Stomach (tissue), 4 donors: Measurements from ENCODE around the gene ACADSB.

Source experiments
- POLR2A ChIP-seq, 4 donors: fragments of 450-650 bp; IDR thresholded peaks; one replicate each; pipeline ENCODE4 v1.6.1; 2016; ENCODE audit warnings: antibody characterized with exemption in 4 of 4, control low read depth in 2 of 4, mild to moderate bottlenecking in 1 of 4, moderate library complexity in 1 of 4
- TF ChIP-seq, protein P1 (sequence below), 7 experiments: fragments of 450-650 bp in 4 of 7; fragments of 200-600 bp in 3 of 7; sonication (generic) in 3 of 7; IDR thresholded peaks; one replicate each; pipeline ENCODE4 v1.5.1; 2016 to 2019; ENCODE audit warnings: antibody characterized with exemption in 7 of 7, control low read depth in 2 of 7, mild to moderate bottlenecking in 1 of 7

DNA sequence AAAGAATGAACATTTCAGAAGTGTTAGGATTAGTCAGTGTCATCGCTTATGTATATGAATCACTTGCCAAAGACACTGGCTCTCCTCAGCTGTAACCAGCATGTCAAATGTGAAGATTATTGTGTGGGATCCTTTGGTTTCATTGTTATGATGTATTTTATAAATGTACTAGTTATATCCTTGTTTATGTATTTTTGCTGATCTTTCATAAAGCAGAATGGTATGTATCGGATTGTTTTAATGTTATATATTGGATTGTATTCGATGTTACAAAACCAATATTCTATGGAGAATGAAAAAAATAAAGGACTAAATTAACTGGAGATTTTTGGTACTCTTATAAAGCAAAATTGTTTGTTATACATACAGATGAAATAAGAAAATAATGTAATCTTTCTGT lies 49.2 kb downstream of the ACADSB start:
- TF ChIP-seq POLR2A (IDR thresholded peaks at IDR 0.05) = no peak
- TF ChIP-seq, protein P1, sequence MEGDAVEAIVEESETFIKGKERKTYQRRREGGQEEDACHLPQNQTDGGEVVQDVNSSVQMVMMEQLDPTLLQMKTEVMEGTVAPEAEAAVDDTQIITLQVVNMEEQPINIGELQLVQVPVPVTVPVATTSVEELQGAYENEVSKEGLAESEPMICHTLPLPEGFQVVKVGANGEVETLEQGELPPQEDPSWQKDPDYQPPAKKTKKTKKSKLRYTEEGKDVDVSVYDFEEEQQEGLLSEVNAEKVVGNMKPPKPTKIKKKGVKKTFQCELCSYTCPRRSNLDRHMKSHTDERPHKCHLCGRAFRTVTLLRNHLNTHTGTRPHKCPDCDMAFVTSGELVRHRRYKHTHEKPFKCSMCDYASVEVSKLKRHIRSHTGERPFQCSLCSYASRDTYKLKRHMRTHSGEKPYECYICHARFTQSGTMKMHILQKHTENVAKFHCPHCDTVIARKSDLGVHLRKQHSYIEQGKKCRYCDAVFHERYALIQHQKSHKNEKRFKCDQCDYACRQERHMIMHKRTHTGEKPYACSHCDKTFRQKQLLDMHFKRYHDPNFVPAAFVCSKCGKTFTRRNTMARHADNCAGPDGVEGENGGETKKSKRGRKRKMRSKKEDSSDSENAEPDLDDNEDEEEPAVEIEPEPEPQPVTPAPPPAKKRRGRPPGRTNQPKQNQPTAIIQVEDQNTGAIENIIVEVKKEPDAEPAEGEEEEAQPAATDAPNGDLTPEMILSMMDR (IDR thresholded peaks at IDR 0.05) = no peak
